Suprapubic skin (tissue), 4 donors: ENCODE data around the gene CBX6. TPM values are rescaled to one million over a fixed set of nuclear protein-coding genes. Genes with fewer than 3 reads are reported as not detected.

Source experiments
- DNase-seq, 2 donors: peaks; one replicate each; pipeline ENCODE4 v3.0.0-alpha.2; 2019; ENCODE audit warnings: low spot score in 2 of 2
- H3K27ac ChIP-seq: fragments of 200-600 bp; sonication (generic); one replicate; pipeline ENCODE4 v1.5.1; 2019
- H3K27me3 ChIP-seq: fragments of 200-600 bp; sonication (generic); one replicate; pipeline ENCODE4 v1.5.1; 2019
- H3K36me3 ChIP-seq: fragments of 200-600 bp; sonication (generic); one replicate; pipeline ENCODE4 v1.5.1; 2019
- H3K4me1 ChIP-seq: fragments of 200-600 bp; sonication (generic); one replicate; pipeline ENCODE4 v1.5.1; 2019
- H3K4me3 ChIP-seq: fragments of 200-600 bp; sonication (generic); one replicate; pipeline ENCODE4 v1.5.1; 2019; ENCODE audit warnings: mild to moderate bottlenecking
- H3K9me3 ChIP-seq: fragments of 200-600 bp; sonication (generic); one replicate; pipeline ENCODE4 v1.5.1; 2019
- CTCF ChIP-seq, 2 donors: fragments of 200-600 bp in 1 of 2; fragments of 450-650 bp in 1 of 2; sonication (generic) in 1 of 2; IDR thresholded peaks; one replicate each; pipeline ENCODE4 v1.5.1; 2016 to 2019; ENCODE audit warnings: antibody characterized with exemption in 2 of 2, mild to moderate bottlenecking in 1 of 2, moderate library complexity in 1 of 2
- EP300 ChIP-seq: sonication (generic); formaldehyde crosslinking; IDR thresholded peaks from one replicate; pipeline ENCODE4 v1.6.1; 2017; ENCODE audit warnings: antibody characterized with exemption
- POLR2A ChIP-seq, 2 donors: fragments of 450-650 bp; IDR thresholded peaks; one replicate each; pipeline ENCODE4 v1.6.1; 2017; ENCODE audit warnings: antibody characterized with exemption in 2 of 2, mild to moderate bottlenecking in 2 of 2, moderate library complexity in 2 of 2
- POLR2AphosphoS5 ChIP-seq, 3 donors: sonication (generic); formaldehyde crosslinking; IDR thresholded peaks; one replicate each; pipeline ENCODE4 v1.6.1; 2017; ENCODE audit warnings: antibody characterized with exemption in 3 of 3
- WGBS: methylation state at CpG from one replicate; pipeline ENCODE4 v1.1.5; 2018; 5-methylcytosine and 5-hydroxymethylcytosine counted together
- total RNA-seq, 4 donors: library from RNA; depleted of rRNA; stranded (reverse); fragments of >200 nt; gene quantifications; one replicate each; pipeline ENCODE4 v1.1.0, GENCODE V29; 2016

The CBX6 gene
- total RNA-seq, 4 donors from 2014 or later = 11.5 to 31.4 (median 22.1) TPM

- WGBS = 89% methylated on average over 5 of the region's 5 CpGs
- Histone ChIP-seq H3K9me3 (no peaks in the 10 kb centered on the region), H3K4me1 (peaks cover 28% of the 10 kb centered on the region), H3K4me3 (no peak overlapping the region), H3K36me3 (no peaks in the 10 kb centered on the region), H3K27me3 (no peaks in the 10 kb centered on the region), H3K27ac (no peak overlapping the region)
- no peak for DNase-seq
- TF ChIP-seq CTCF (IDR thresholded peaks at IDR 0.05) = no peak
- no peak for TF ChIP-seq POLR2AphosphoS5 (IDR thresholded peaks at IDR 0.05)
- no peak for TF ChIP-seq EP300
These were observed 7.9 kb upstream of the CBX6 start for GRCh38 chr22:38879961-38880360.

DNA sequence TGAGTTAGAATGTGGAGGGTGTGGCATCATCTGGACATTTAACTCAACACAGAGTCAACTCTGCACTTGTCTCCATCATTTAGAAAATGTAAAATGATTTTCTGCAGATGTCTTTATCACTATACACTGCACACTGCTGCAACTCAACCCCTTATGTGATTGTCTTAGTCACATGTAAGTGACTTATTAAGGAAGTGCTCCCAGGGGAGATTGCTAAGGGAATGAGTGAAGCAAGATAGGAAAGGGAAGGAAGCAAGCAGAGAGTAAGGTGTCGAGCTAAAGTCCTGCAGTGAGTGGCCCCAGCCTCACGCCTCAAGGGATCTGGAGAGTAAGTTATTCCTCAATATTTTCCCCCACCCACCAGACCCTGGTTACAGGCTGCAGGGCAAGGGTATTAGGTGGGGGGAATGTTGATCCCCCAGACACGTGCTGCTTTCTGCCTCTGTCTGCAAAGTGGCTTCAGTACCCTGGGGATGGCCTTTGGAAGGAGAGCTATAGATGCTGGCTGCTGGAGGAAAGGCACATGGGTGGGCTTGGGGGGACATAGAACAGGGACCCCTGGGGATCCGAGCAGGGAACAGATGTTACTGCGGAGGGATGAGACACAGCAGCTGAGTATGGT, 7.2 kb upstream of the CBX6 start:
- Histone ChIP-seq H3K4me1 (peaks cover 28% of the 10 kb centered on the region), H3K4me3 (no peak overlapping the region), H3K36me3 (no peaks in the 10 kb centered on the region), H3K27ac (no peak overlapping the region), H3K27me3 (no peaks in the 10 kb centered on the region), H3K9me3 (no peaks in the 10 kb centered on the region)
- DNase-seq = no peak
- TF ChIP-seq CTCF (IDR thresholded peaks at IDR 0.05) (no peak), POLR2A (IDR thresholded peaks at IDR 0.05) (no peak), POLR2AphosphoS5 (IDR thresholded peaks at IDR 0.05) (no peak), EP300 (no peak)
- WGBS = 71% methylated on average over 4 of the region's 5 CpGs

GRCh38 chr22:38878001-38878400, 6.0 kb upstream of the CBX6 start:
- WGBS = 97% methylated on average over 4 of the region's 4 CpGs
- Histone ChIP-seq H3K36me3 (no peaks in the 10 kb centered on the region), H3K4me3 (no peak overlapping the region), H3K27ac (no peak overlapping the region), H3K27me3 (no peaks in the 10 kb centered on the region), H3K9me3 (no peaks in the 10 kb centered on the region), H3K4me1 (peaks cover 28% of the 10 kb centered on the region)
- no peak for DNase-seq
- no peak for TF ChIP-seq CTCF (IDR thresholded peaks at IDR 0.05)

DNA sequence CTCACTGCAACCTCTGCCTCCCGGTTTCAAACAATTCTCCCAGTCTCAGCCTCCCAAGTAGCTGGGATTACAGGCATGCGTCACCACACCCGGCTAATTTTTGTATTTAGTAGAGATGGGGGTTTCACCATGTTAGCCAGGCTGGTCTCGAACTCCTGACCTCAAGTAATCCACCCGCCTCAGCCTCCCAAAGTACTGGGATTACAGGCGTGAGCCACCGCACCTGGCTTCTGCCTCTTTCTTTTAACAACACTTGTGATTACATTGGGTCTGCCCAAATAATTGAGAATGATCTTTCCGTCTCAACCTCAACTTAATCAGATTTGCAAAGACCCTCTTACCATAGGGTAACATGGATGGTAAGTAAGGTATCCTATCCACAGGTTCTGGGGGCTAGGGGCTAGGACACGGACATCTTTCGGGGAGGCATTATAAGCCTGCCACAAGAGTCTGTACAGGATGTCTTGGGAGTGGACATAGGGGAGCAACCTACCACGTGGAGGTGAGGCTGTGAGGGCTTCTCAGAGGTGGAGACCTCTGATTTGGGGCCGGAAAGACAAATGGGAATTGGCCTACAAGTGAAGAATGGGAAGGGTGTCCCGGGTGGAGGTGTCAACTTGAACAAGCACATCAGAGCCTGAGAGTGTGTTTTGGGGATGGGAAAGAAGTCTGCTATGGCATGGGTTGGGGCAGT, 2.7 kb upstream of the CBX6 start:
- Histone ChIP-seq H3K27me3 (no peaks in the 10 kb centered on the region), H3K4me3 (no peak overlapping the region), H3K9me3 (no peaks in the 10 kb centered on the region), H3K27ac (no peak overlapping the region), H3K4me1 (peaks cover 35% of the 10 kb centered on the region), H3K36me3 (no peaks in the 10 kb centered on the region)
- WGBS = 90% methylated on average over 13 of the region's 13 CpGs
- no peak for TF ChIP-seq POLR2AphosphoS5 (IDR thresholded peaks at IDR 0.05)
- TF ChIP-seq CTCF (IDR thresholded peaks at IDR 0.05) = no peak
- no peak for TF ChIP-seq EP300
- TF ChIP-seq POLR2A (IDR thresholded peaks at IDR 0.05) = no peak
- no peak for DNase-seq

GRCh38 chr22:38873469-38874411, 1.7 kb upstream of the CBX6 start:
- H3K4me3 ChIP-seq = peak overlapping the region; percentile 85
- no peaks in the 10 kb centered on the region for H3K36me3 ChIP-seq
- DNase-seq = no peak
- H3K4me1 ChIP-seq = peaks cover 44% of the 10 kb centered on the region
- no peaks in the 10 kb centered on the region for H3K27me3 ChIP-seq
- WGBS = 62% methylated on average over 9 of the region's 9 CpGs
- TF ChIP-seq POLR2AphosphoS5 (IDR thresholded peaks at IDR 0.05) (no peak), POLR2A (IDR thresholded peaks at IDR 0.05) (no peak), CTCF (IDR thresholded peaks at IDR 0.05) (no peak), EP300 (no peak)
- no peaks in the 10 kb centered on the region for H3K9me3 ChIP-seq
- no peak overlapping the region for H3K27ac ChIP-seq
